T-cell (primary cell): ENCODE results near the gene KCNMA1. TPM values are rescaled to one million over a fixed set of nuclear protein-coding genes. Genes with fewer than 3 reads are reported as not detected.

ENCODE experiments used
- ATAC-seq, 4 experiments: fragments of 200-7000 bp in 3 of 4; fragments of 150-1000 bp in 1 of 4; cut with Tn5 transposase; replicated peaks in 1 of 4; 1 replicate in 3 of 4; 2 replicates in 1 of 4; pipeline ENCODE4 v1.10.0; 2021; ENCODE audit warnings: moderate library complexity in 3 of 4, mild to moderate bottlenecking in 2 of 4, moderate number of reproducible peaks in 1 of 4
- CTCF ChIA-PET, 2 donors: fragments of 300-600 bp; sonication (Branson Sonifier 250); formaldehyde crosslinking; loops; one replicate each; lab custom pipeline; 2022; ENCODE audit warnings: antibody characterized with exemption in 2 of 2; lab: Charles Lee
- POLR2A ChIA-PET, 2 donors: fragments of 300-600 bp; sonication (Branson Sonifier 250); formaldehyde crosslinking; loops; one replicate each; lab custom pipeline; 2022; ENCODE audit warnings: antibody characterized with exemption in 2 of 2; lab: Charles Lee
- DNase-seq, 35 experiments: peaks; one replicate each; pipeline versions ENCODE4 v3.0.0 to v3.0.0-alpha.2; 2013 to 2023
- H3K27ac ChIP-seq: one replicate; pipeline ENCODE4 v1.5.1; 2013; ENCODE audit warnings: low read length
- H3K27me3 ChIP-seq, 2 experiments: replicated peaks in 1 of 2; 1 replicate in 1 of 2; 2 replicates in 1 of 2; pipeline versions ENCODE4 v1.6.1 to v1.7.0; 2013; ENCODE audit warnings: low read length in 1 of 2, mixed read lengths in 1 of 2; ENCODE audit not compliant: control insufficient read depth in 2 of 2, insufficient read depth in 2 of 2; ENCODE audit errors: extremely low read depth in 1 of 2
- H3K36me3 ChIP-seq, 2 donors: 1 replicate in 1 of 2; 2 replicates in 1 of 2; pipeline versions ENCODE4 v1.6.1 to v1.7.0; 2013; ENCODE audit warnings: low read length in 1 of 2; ENCODE audit not compliant: control insufficient read depth in 2 of 2, insufficient read depth in 1 of 2; ENCODE audit errors: extremely low read depth in 1 of 2
- H3K4me1 ChIP-seq, 2 experiments: 1 replicate in 1 of 2; 2 replicates in 1 of 2; pipeline versions ENCODE4 v1.6.1 to v1.7.0; 2013; ENCODE audit warnings: low read length in 2 of 2, mixed read lengths in 1 of 2; ENCODE audit not compliant: insufficient read depth in 2 of 2, control insufficient read depth in 1 of 2; ENCODE audit errors: extremely low read depth in 1 of 2
- H3K4me3 ChIP-seq, 2 donors: 1 replicate in 1 of 2; 2 replicates in 1 of 2; pipeline versions ENCODE4 v1.5.1 to v1.7.0; 2013; ENCODE audit warnings: mild to moderate bottlenecking in 2 of 2, low read length in 1 of 2, moderate library complexity in 1 of 2; ENCODE audit not compliant: control insufficient read depth in 1 of 2; ENCODE audit errors: extremely low read depth in 1 of 2
- H3K9me3 ChIP-seq: 2 replicates; pipeline ENCODE4 v1.7.0; 2013
- H3K27ac Mint-ChIP-seq, 2 donors: one replicate each; pipeline ENCODE4 v1.8.0; 2020 to 2021; ENCODE audit warnings: mild to moderate bottlenecking in 2 of 2, mixed read lengths in 2 of 2
- H3K27me3 Mint-ChIP-seq, 2 donors: one replicate each; pipeline ENCODE4 v1.8.0; 2021 to 2022; ENCODE audit warnings: mixed read lengths in 2 of 2
- H3K36me3 Mint-ChIP-seq: one replicate; pipeline ENCODE4 v1.8.0; 2021; ENCODE audit warnings: mixed read lengths
- H3K4me1 Mint-ChIP-seq, 3 donors: one replicate each; pipeline ENCODE4 v1.8.0; 2020 to 2022; ENCODE audit warnings: mixed read lengths in 3 of 3, mild to moderate bottlenecking in 1 of 3
- H3K4me3 Mint-ChIP-seq, 3 donors: one replicate each; pipeline ENCODE4 v1.8.0; 2020 to 2022; ENCODE audit warnings: mild to moderate bottlenecking in 3 of 3, mixed read lengths in 3 of 3, moderate library complexity in 3 of 3
- H3K9me3 Mint-ChIP-seq, 3 donors: one replicate each; pipeline ENCODE4 v1.8.0; 2020 to 2022; ENCODE audit warnings: mixed read lengths in 3 of 3
- WGBS: methylation state at CpG from one replicate; pipeline ENCODE4 v1.1.5; 2013; ENCODE audit warnings: missing lambda C conversion rate; ENCODE audit not compliant: insufficient coverage; 5-methylcytosine and 5-hydroxymethylcytosine counted together
- total RNA-seq, 35 experiments: library from RNA in 6 of 35; stranded (reverse) in 6 of 35; fragments of 120-200 nt in 1 of 35; gene quantifications; one replicate each; pipeline versions ENCODE4 v1.2.1 to v1.2.4 and lab custom pipeline; 2013 to 2026

The KCNMA1 gene
- total RNA-seq, 5 donors from 2014 or later (not counting 1 experiment from before 2014, with no cell fraction given), result 0.14 to 1.6 (median 0.60) TPM

DNA sequence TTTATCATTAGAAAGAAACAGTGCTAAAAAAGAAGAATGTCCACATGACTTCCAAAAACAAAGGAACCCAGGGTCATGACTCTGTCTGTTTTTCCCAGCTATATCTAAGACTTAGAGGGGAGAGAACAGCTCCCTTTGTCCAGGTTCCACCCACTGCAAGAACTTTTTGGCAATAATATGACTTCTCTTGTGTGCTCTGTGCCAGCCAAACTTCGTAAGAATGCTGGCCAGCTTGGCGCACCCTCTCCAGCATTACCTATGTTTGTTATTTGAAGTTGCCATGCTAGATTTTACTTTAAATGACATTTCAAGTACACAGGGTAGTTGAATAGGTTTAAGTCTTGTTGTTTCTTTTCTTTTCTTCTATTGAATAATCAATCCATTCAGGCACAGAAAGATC lies 371.4 kb downstream of the KCNMA1 start:
- WGBS, result no CpG with 5 or more reads among the region's 2 CpGs
- H3K9me3 ChIP-seq, result no peaks in the 10 kb centered on the region
- H3K27ac Mint-ChIP-seq, result no peak overlapping the region
- peaks cover 0 to 3% of the 10 kb centered on the region in 2 donors for H3K27me3 Mint-ChIP-seq
- ATAC-seq, result no peak
- no peaks in the 10 kb centered on the region for H3K27me3 ChIP-seq
- H3K36me3 ChIP-seq, result no peaks in the 10 kb centered on the region
- no peak for DNase-seq
- no peak overlapping the region for H3K27ac ChIP-seq
- H3K4me1 Mint-ChIP-seq, result peaks cover 19 to 25% (median 24%) of the 10 kb centered on the region in 3 donors
- POLR2A ChIA-PET, result no interaction called here
- H3K4me3 ChIP-seq, result no peak overlapping the region
- no peaks in the 10 kb centered on the region for H3K36me3 Mint-ChIP-seq
- H3K9me3 Mint-ChIP-seq, result peaks cover 0 to 8% (median 0%) of the 10 kb centered on the region in 3 donors
- no peak overlapping the region for H3K4me3 Mint-ChIP-seq
- CTCF ChIA-PET, result no interaction called here
- peaks cover 10 to 27% of the 10 kb centered on the region in 2 experiments for H3K4me1 ChIP-seq

DNA sequence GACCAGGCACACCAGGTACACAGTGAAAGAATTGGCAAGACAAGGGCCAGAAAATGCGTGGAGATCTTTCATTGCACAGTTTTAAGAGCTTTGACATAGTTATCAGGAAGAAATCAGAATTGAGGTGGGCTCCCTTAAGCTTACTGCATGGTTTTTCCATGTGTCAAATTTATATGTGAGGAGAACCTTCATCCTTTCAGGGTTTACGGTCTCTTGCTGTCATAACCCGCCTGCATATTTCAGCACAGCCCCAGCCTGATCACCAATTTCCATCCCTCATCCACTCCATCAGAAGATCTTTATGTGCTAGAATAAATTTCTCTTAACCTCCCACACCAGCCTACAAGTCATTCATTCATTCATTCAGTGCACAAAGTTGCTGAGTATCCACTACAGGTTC lies 373.1 kb downstream of the KCNMA1 start:
- no peaks in the 10 kb centered on the region for H3K9me3 ChIP-seq
- ChIA-PET POLR2A (no interaction called here), CTCF (no interaction called here)
- Mint-ChIP-seq H3K4me1 (peaks cover 19 to 25% (median 24%) of the 10 kb centered on the region in 3 donors), H3K9me3 (peaks cover 0 to 8% (median 0%) of the 10 kb centered on the region in 3 donors), H3K4me3 (peak overlapping the region in 1 of 3 donors; percentile 34), H3K36me3 (no peaks in the 10 kb centered on the region), H3K27me3 (peaks cover 5 to 8% of the 10 kb centered on the region in 2 donors), H3K27ac (peak overlapping the region in 1 of 2 donors; percentile 65)
- H3K27ac ChIP-seq, result peak overlapping the region; percentile 15
- H3K36me3 ChIP-seq, result no peaks in the 10 kb centered on the region
- no peaks in the 10 kb centered on the region for H3K27me3 ChIP-seq
- WGBS, result 0% methylated on average over 1 of the region's 3 CpGs
- peaks cover 10 to 27% of the 10 kb centered on the region in 2 experiments for H3K4me1 ChIP-seq
- ATAC-seq (peak in 1 of 4 experiments; percentile 4), DNase-seq (no peak)
- H3K4me3 ChIP-seq, result no peak overlapping the region

DNA sequence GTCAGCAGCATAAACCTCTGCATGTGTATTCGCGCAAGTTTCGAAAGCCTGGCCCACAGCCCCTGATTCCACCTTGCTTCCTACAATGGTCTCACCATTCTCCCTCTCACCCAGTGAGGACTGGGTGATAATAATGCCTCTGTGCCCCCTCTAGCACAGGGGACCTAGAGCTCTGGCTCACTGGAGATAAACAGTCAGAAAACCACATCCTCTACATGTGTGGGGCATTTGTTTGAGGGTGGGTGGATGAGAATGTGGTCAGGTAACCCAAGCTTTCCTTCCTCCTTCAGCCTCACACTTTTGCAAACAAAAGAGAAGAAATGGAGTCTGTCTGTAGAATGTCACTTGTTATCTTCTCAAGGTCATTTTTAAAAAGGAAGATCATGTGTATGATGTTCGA lies 373.5 kb downstream of the KCNMA1 start:
- peak overlapping the region in 2 of 3 donors; percentile 17 to 34 for H3K4me3 Mint-ChIP-seq
- CTCF ChIA-PET, result no interaction called here

DNA sequence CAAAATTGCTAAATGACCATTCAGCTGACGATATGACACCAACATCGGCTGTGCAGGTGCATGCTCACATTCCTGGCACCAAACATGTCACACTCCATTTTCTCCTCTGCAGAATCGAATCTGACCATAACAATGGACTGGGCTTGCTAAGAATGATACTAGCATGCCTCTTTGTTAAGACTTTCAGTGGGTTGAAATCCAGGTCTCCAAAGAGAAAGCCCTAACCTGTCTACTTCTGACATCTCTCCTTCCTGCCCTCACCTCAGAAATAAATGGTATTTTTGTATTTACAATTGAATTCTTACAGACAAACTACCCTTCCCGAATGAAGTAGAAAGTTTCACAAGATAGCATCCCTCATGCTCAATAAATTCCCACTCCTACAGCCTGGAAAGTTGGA lies 373.9 kb downstream of the KCNMA1 start:
- DNase-seq (no peak), ATAC-seq (no peak)
- Mint-ChIP-seq H3K27ac (no peak overlapping the region), H3K27me3 (peaks cover 5 to 8% of the 10 kb centered on the region in 2 donors), H3K9me3 (peaks cover 0 to 8% (median 0%) of the 10 kb centered on the region in 3 donors), H3K36me3 (no peaks in the 10 kb centered on the region), H3K4me1 (peaks cover 19 to 25% (median 24%) of the 10 kb centered on the region in 3 donors), H3K4me3 (peak overlapping the region in 2 of 3 donors; percentile 17 to 34)
- H3K9me3 ChIP-seq, result no peaks in the 10 kb centered on the region
- CTCF ChIA-PET, result no interaction called here
- no peaks in the 10 kb centered on the region for H3K27me3 ChIP-seq
- H3K4me3 ChIP-seq, result no peak overlapping the region
- H3K27ac ChIP-seq, result no peak overlapping the region
- 94% methylated on average over 2 of the region's 4 CpGs for WGBS
- no peaks in the 10 kb centered on the region for H3K36me3 ChIP-seq
- POLR2A ChIA-PET, result no interaction called here
- H3K4me1 ChIP-seq, result peaks cover 10 to 27% of the 10 kb centered on the region in 2 experiments

More for the DNA sequence above, 373.5 kb downstream of the KCNMA1 start:
- no peaks in the 10 kb centered on the region for H3K36me3 ChIP-seq
- peak in 10 of 35 experiments; percentile 2 to 41 (median 7) for DNase-seq
- WGBS, result 0% methylated on average over 1 of the region's 4 CpGs
- peaks cover 5 to 8% of the 10 kb centered on the region in 2 donors for H3K27me3 Mint-ChIP-seq
- H3K27me3 ChIP-seq, result no peaks in the 10 kb centered on the region
- H3K9me3 ChIP-seq, result no peaks in the 10 kb centered on the region
- H3K4me1 Mint-ChIP-seq, result peaks cover 19 to 25% (median 24%) of the 10 kb centered on the region in 3 donors
- peak; percentile 54 to 88 (median 70) for ATAC-seq
- peaks cover 0 to 8% (median 0%) of the 10 kb centered on the region in 3 donors for H3K9me3 Mint-ChIP-seq
- H3K27ac ChIP-seq, result peak overlapping the region; percentile 15
- peaks cover 10 to 27% of the 10 kb centered on the region in 2 experiments for H3K4me1 ChIP-seq
- no peak overlapping the region for H3K4me3 ChIP-seq
- peak overlapping the region in 1 of 2 donors; percentile 65 for H3K27ac Mint-ChIP-seq
- no peaks in the 10 kb centered on the region for H3K36me3 Mint-ChIP-seq
- POLR2A ChIA-PET, result no interaction called here

DNA sequence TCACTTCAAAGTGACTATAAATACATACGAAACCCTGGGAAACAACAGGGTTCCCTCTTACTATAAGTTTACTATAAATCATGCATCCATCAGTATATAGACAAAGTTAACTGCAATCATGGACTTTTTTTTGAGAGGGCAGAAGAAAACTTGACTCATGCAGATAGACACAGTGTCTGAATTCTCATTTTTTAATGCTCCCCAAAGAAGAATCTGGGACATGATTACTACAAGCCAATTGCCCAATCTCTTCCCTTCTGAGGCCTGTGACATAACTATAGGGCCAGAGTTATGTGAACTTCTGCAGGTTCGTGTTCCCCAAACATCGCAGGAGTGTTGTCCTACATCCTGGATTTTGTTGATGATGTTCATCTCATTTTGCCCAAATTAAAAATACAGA lies 376.5 kb downstream of the KCNMA1 start:
- Mint-ChIP-seq H3K36me3 (no peaks in the 10 kb centered on the region), H3K4me1 (peaks cover 19 to 24% (median 23%) of the 10 kb centered on the region in 3 donors), H3K27ac (no peak overlapping the region), H3K9me3 (peaks cover 0 to 4% (median 0%) of the 10 kb centered on the region in 3 donors), H3K27me3 (peaks cover 5 to 8% of the 10 kb centered on the region in 2 donors), H3K4me3 (no peak overlapping the region)
- H3K4me3 ChIP-seq, result no peak overlapping the region
- no peak for ATAC-seq
- no peak overlapping the region for H3K27ac ChIP-seq
- no peak for DNase-seq
- no CpG with 5 or more reads among the region's 3 CpGs for WGBS
- peaks cover 10 to 24% of the 10 kb centered on the region in 2 experiments for H3K4me1 ChIP-seq
- ChIA-PET CTCF (interaction anchor here in 1 of 2 donors (0.6 kb wide), 1 partner anchor 481 kb away, joined by 4 read pairs; no protein-coding TSS in a partner anchor), POLR2A (no interaction called here)
- no peaks in the 10 kb centered on the region for H3K27me3 ChIP-seq
- no peaks in the 10 kb centered on the region for H3K9me3 ChIP-seq
- no peaks in the 10 kb centered on the region for H3K36me3 ChIP-seq

DNA sequence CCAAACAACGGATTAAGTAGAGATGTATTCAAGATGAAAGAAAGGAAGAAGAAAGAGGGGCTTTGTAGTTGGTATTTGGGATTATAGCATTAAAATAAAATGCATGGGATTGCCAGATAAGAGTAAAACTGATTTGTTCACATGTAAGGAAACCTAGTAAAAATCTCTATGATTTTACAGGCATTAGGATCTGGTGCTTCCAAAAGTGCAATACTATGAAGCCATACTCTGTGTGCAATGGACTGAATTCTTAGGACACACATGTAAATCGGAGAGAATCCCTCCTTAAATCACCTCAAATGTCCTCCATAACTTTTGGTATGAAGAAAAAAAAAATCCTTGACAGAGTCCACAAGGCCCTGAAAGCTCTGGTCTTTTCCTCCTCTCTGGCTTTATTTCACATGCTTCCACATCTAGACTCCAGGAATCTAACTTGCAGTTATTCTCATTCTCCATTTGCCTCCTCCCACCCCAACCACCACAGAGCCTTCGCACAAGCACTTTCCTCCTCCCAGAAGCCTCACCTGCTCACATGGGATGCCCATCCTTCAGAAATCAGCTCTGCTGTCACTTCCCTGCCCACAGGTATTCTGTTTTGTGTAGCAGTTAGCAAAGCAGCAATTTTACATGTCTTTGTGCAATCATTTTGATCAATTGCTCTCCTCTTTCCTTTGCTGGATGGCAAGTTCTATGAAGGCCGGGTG lies 378.3 kb downstream of the KCNMA1 start:
- Mint-ChIP-seq H3K27me3 (peaks cover 2 to 8% of the 10 kb centered on the region in 2 donors), H3K4me3 (no peak overlapping the region), H3K4me1 (peaks cover 14 to 18% (median 16%) of the 10 kb centered on the region in 3 donors), H3K27ac (no peak overlapping the region), H3K9me3 (peaks cover 0 to 4% (median 0%) of the 10 kb centered on the region in 3 donors), H3K36me3 (no peaks in the 10 kb centered on the region)
- no peak overlapping the region for H3K4me3 ChIP-seq
- ATAC-seq (no peak), DNase-seq (no peak)
- H3K27ac ChIP-seq, result no peak overlapping the region
- 92% methylated on average over 2 of the region's 4 CpGs for WGBS
- H3K27me3 ChIP-seq, result no peaks in the 10 kb centered on the region
- peaks cover 8% of the 10 kb centered on the region in 2 experiments for H3K4me1 ChIP-seq
- CTCF ChIA-PET, result interaction anchor here in 1 of 2 donors (0.7 kb wide), 1 partner anchor 38 kb away, joined by 3 read pairs; no protein-coding TSS in a partner anchor
- POLR2A ChIA-PET, result no interaction called here
- H3K9me3 ChIP-seq, result no peaks in the 10 kb centered on the region
- H3K36me3 ChIP-seq, result no peaks in the 10 kb centered on the region
